ENCODE data around the gene KCNQ1. TPM values are rescaled to one million over a fixed set of nuclear protein-coding genes. Genes with fewer than 3 reads are reported as not detected.

Gene KCNQ1
- total RNA-seq, 1 experiment from 2014 or later = 2.3 TPM

- Histone ChIP-seq H2AFZ (ENCODE audit: low read length) (no peak overlapping the region), H3K23ac (ENCODE audit: insufficient read length, low read depth, low read length) (no peak overlapping the region), H2BK15ac (ENCODE audit: low read depth, low read length) (no peak overlapping the region), H3K23me2 (ENCODE audit: insufficient read length, low read depth, low read length, poor library complexity, severe bottlenecking) (no peaks in the 10 kb centered on the region), H2BK12ac (ENCODE audit: insufficient read length, low read depth, low read length) (no peak overlapping the region), H3K27ac (ENCODE audit: insufficient read length, low read depth, low read length) (no peak overlapping the region), H2BK5ac (ENCODE audit: insufficient read length, low read length) (no peak overlapping the region), H2AK5ac (ENCODE audit: insufficient read length, low read length) (no peak overlapping the region), H3K79me2 (ENCODE audit: insufficient read depth, low read length) (no peaks in the 10 kb centered on the region), H4K8ac (replicated peaks; ENCODE audit: insufficient read length, low read depth, low read length) (no peak overlapping the region), H4K5ac (ENCODE audit: insufficient read length, low read depth, low read length) (no peak overlapping the region), H2BK20ac (ENCODE audit: low read depth, low read length, poor library complexity, severe bottlenecking) (no peak overlapping the region), H3K4ac (ENCODE audit: low read depth, low read length) (no peak overlapping the region), H3K9ac (ENCODE audit: extremely low read depth, insufficient read length, low read length) (no peak overlapping the region), H3K18ac (ENCODE audit: insufficient read length, low read depth, low read length) (no peak overlapping the region), H3K4me1 (ENCODE audit: insufficient read depth, low read length) (no peaks in the 10 kb centered on the region), H2BK120ac (ENCODE audit: low read depth, low read length, poor library complexity, severe bottlenecking) (no peak overlapping the region), H3K9me3 (ENCODE audit: control insufficient read depth, low read depth, low read length) (no peaks in the 10 kb centered on the region), H3K27me3 (ENCODE audit: insufficient read depth, low read length) (no peaks in the 10 kb centered on the region; the same call in 1 of the 2 replicates), H3K79me1 (ENCODE audit: insufficient read depth, low read depth, low read length, poor library complexity, severe bottlenecking) (no peaks in the 10 kb centered on the region), H3K4me2 (ENCODE audit: insufficient read depth, insufficient read length, low read length) (no peak overlapping the region), H4K91ac (ENCODE audit: insufficient read length, low read depth, low read length) (no peak overlapping the region), H3K14ac (ENCODE audit: insufficient read depth, low read length) (no peak overlapping the region), H3K56ac (ENCODE audit: insufficient read length, low read depth, low read length) (no peak overlapping the region), H4K20me1 (ENCODE audit: control insufficient read depth, insufficient read depth, insufficient read length) (no peaks in the 10 kb centered on the region), H3T11ph (ENCODE audit: low read length) (no peak overlapping the region)
- H3K36me3 Mint-ChIP-seq (ENCODE audit: insufficient read depth in 1 of 3, low read depth in 3 of 3) = no peaks in the 10 kb centered on the region
- H3K4me3 Mint-ChIP-seq = no peak overlapping the region
- H3K27me3 Mint-ChIP-seq (ENCODE audit: low read depth) = peaks cover 70% of the 10 kb centered on the region
- H3K27ac Mint-ChIP-seq = no peak overlapping the region
- no peak for DNase-seq
- no peaks in the 10 kb centered on the region for H3K9me3 Mint-ChIP-seq
- peaks cover 16 to 23% of the 10 kb centered on the region in 2 experiments for H3K4me1 Mint-ChIP-seq
- no peak for TF ChIP-seq CTCF (conservative IDR thresholded peaks at IDR 0.05)
- no CpG with 5 or more reads among the region's 16 CpGs for WGBS (ENCODE audit: extremely low coverage, insufficient read length, low lambda C conversion rate)
Observed at GRCh38 chr11:2842876-2843275, 398.1 kb downstream of the KCNQ1 start.

Measured in H9 (cell line).